AG10803 (cell line): ENCODE data around the gene PLCH1.

Experiments used
- DNase-seq: peaks from one replicate; pipeline ENCODE4 v3.0.0; 2010; ENCODE audit warnings: low read depth
- H3K4me3 ChIP-seq: 2 replicates; pipeline ENCODE4 v1.5.1; 2011; ENCODE audit warnings: mild to moderate bottlenecking, low read length, control low read depth
- CTCF ChIP-seq: conservative IDR thresholded peaks from 2 replicates; pipeline ENCODE4 v1.5.1; 2011; ENCODE audit warnings: mild to moderate bottlenecking, low read length, control low read depth, inconsistent platforms

Gene PLCH1

GRCh38 chr3:155453512-155453911 lies 291.4 kb downstream of the PLCH1 start:
- no peak overlapping the region for H3K4me3 ChIP-seq
- DNase-seq, result no peak
- TF ChIP-seq CTCF, result no peak

- no peak overlapping the region for H3K4me3 ChIP-seq
- no peak for TF ChIP-seq CTCF
- no peak for DNase-seq
These were observed 295.1 kb downstream of the PLCH1 start for GRCh38 chr3:155449613-155450267.

DNA sequence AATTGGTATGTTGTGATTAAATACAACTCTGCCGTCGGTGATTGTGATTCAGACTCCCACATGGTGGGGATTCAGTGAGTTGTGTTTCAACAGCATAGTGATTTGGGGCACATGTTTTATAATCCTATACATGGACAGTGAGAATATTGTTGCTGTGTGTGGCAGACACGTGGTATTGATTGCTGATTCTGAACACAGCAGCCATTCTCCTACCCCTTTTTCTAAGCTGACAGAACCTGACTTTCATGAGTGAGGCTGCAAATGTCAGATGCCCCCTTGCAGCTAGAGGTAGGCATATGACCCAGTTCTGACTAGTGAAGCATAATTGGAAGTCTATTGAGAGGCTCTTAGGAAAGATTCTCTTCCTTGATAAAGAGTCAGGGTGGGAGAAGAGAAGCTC lies 296.3 kb downstream of the PLCH1 start:
- H3K4me3 ChIP-seq, result no peak overlapping the region
- no peak for TF ChIP-seq CTCF
- no peak for DNase-seq

DNA sequence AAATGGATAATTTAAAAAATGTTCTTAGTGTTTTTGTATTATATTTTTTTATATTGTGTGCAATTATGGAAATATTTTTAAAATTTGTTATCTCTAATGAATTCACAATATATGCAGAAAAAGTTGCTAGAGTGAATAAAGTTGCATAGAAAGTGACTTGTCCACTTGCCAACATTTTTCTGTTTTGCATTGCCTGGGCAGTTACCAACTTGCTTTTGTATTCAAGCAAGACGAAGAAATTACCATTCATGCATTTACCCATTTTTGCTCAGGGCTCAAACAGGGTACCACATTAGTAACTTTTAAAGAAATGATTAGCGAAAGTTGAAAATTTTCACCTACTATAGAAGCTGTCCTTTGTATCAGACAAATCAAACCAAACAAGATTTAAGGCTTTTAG lies 298.5 kb downstream of the PLCH1 start:
- DNase-seq, result no peak
- H3K4me3 ChIP-seq, result no peak overlapping the region
- TF ChIP-seq CTCF, result no peak

DNA sequence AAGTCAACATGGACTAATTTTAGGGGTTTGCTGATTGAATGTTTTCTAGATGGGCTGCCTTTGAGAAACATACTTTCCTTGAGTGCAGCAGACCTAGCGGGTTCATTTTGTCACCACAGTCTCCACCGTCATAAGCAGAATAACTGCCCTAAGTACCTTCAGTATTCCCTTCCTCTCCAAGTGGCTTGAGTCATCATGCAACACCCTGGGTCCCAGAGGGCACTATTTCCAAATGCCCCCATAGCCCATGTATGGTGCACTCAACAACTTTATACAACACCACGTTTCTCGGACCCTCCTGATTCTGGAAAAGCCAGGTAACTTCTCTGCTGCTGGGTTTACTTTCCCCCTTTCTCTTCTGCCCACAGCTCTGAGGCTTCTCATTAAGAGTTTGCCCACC lies 300.1 kb downstream of the PLCH1 start:
- DNase-seq, result no peak
- no peak overlapping the region for H3K4me3 ChIP-seq
- TF ChIP-seq CTCF, result no peak

DNA sequence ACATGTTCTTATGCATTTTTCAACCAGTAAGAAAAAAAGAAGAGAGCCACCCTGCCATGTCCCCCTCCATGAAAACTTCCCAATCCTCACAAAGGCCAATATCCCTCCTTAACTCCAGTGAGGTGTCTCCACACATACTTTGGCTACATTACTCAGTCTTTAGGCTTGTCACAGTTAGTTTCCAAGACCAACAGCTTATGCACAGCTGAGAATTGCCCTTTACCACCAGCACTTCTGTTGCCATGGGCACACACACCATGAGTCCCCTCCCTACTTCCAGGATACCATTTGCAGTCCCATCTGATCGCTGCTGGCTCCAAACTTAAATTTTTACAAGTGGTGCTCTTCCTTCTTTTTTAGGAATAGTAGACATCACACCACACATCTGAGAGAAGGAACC lies 301.1 kb downstream of the PLCH1 start:
- H3K4me3 ChIP-seq, result no peak overlapping the region
- DNase-seq, result no peak
- no peak for TF ChIP-seq CTCF

DNA sequence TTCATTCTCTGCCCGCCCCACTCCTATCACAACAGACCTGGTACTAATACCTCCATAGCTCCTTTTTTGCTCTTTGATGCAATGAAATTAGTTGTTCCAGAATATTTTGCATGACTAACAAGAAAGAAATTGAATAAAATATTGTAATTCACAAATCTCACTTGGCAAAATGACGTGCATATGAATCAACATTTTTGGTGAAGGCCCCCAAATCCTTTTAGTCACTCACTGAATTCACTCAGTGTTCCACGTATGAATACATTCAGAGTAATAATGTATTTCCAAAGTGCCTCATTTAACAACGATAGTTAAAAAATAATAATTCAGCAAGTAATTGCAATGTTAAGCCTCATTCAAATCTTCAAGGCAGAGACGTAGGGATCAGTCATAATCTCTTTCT lies 302.8 kb downstream of the PLCH1 start:
- no peak for TF ChIP-seq CTCF
- H3K4me3 ChIP-seq, result no peak overlapping the region
- DNase-seq, result no peak
